Mucosa of descending colon (tissue), 3 donors: Measurements from ENCODE around the gene CMSS1. TPM values are rescaled to one million over a fixed set of nuclear protein-coding genes. Genes with fewer than 3 reads are reported as not detected.

ENCODE experiments used
- ATAC-seq: fragments of 200-7000 bp; cut with Tn5 transposase; one replicate; pipeline ENCODE4 v1.9.1; 2020; ENCODE audit warnings: mild to moderate bottlenecking, moderate library complexity
- DNase-seq, 3 donors: peaks; one replicate each; pipeline ENCODE4 v3.0.0-alpha.2; 2020
- H3K36me3 ChIP-seq: fragments of 200-600 bp; one replicate; pipeline ENCODE4 v1.8.0; 2021; ENCODE audit warnings: low read depth, mild to moderate bottlenecking
- H3K4me1 ChIP-seq: fragments of 200-600 bp; one replicate; pipeline ENCODE4 v1.8.0; 2021; ENCODE audit warnings: low read depth, mild to moderate bottlenecking
- H3K4me3 ChIP-seq: fragments of 200-600 bp; one replicate; pipeline ENCODE4 v1.8.0; 2021; ENCODE audit warnings: mild to moderate bottlenecking
- H3K9me3 ChIP-seq: fragments of 200-600 bp; one replicate; pipeline ENCODE4 v1.8.0; 2021; ENCODE audit warnings: mild to moderate bottlenecking
- CTCF ChIP-seq: fragments of 200-600 bp; IDR thresholded peaks from one replicate; pipeline ENCODE4 v1.8.0; 2022; ENCODE audit warnings: antibody characterized with exemption, mild to moderate bottlenecking
- intact Hi-C, 2 donors: fragments of 100-400 bp; cut with DNase I in 1 of 2; cut with micrococcal nuclease in 1 of 2; formaldehyde crosslinking; loops; one replicate each; pipeline versions ENCODE4 v1.11.0 to v1.11.1; 2022; cut with DNase I, micrococcal nuclease
- total RNA-seq, 3 donors: library from RNA; stranded (reverse); fragmentation: NEBNext Ultra II Directional in 2 of 3; extraction: Animal tissue kit (Norgen Biotek cat#: 25700) in 2 of 3; gene quantifications; one replicate each; pipeline versions ENCODE4 v1.2.1 to v1.2.4, GENCODE V29; 2021 to 2023
- donor health status: DM: no; HTN: no; CAD: no; lungs with moderate emphysema.
- donor health status: DM: no; HTN: no; CAD: no.
- donor health status: DM: no; HTN: yes; CAD: no.

Gene CMSS1
- total RNA-seq, 3 donors from 2014 or later = 9.6 to 24.2 (median 13.8) TPM

GRCh38 chr3:100189444-100189964 lies 371.8 kb downstream of the CMSS1 start:
- no peaks in the 10 kb centered on the region for H3K4me1 ChIP-seq
- ATAC-seq = no peak

GRCh38 chr3:100195375-100195774 lies 377.7 kb downstream of the CMSS1 start:
- no peak for DNase-seq
- Histone ChIP-seq H3K4me1 (no peaks in the 10 kb centered on the region), H3K9me3 (no peaks in the 10 kb centered on the region), H3K36me3 (no peaks in the 10 kb centered on the region), H3K4me3 (no peak overlapping the region)
- TF ChIP-seq CTCF = no peak
- no peak for ATAC-seq
- intact Hi-C loops = no loop called here

More at GRCh38 chr3:100189444-100189964, 371.8 kb downstream of the CMSS1 start:
- intact Hi-C loops = no loop called here
- no peaks in the 10 kb centered on the region for H3K9me3 ChIP-seq
- no peak overlapping the region for H3K4me3 ChIP-seq
- no peak for TF ChIP-seq CTCF
- DNase-seq = no peak
- no peaks in the 10 kb centered on the region for H3K36me3 ChIP-seq

- no peak for DNase-seq
- Histone ChIP-seq H3K4me3 (no peak overlapping the region), H3K9me3 (no peaks in the 10 kb centered on the region), H3K36me3 (no peaks in the 10 kb centered on the region), H3K4me1 (no peaks in the 10 kb centered on the region)
- TF ChIP-seq CTCF = no peak
- intact Hi-C loops = no loop called here
- ATAC-seq = no peak
Observed at GRCh38 chr3:100197876-100198275, 380.2 kb downstream of the CMSS1 start.

GRCh38 chr3:100198579-100199269 lies 381.1 kb downstream of the CMSS1 start:
- TF ChIP-seq CTCF = no peak
- Histone ChIP-seq H3K36me3 (no peaks in the 10 kb centered on the region), H3K9me3 (no peaks in the 10 kb centered on the region), H3K4me3 (no peak overlapping the region), H3K4me1 (no peaks in the 10 kb centered on the region)
- intact Hi-C loops = no loop called here
- DNase-seq (no peak), ATAC-seq (no peak)

GRCh38 chr3:100205171-100205570 lies 387.5 kb downstream of the CMSS1 start:
- Histone ChIP-seq H3K36me3 (no peaks in the 10 kb centered on the region), H3K9me3 (no peaks in the 10 kb centered on the region), H3K4me1 (peaks cover under 1% of the 10 kb centered on the region), H3K4me3 (no peak overlapping the region)
- intact Hi-C loops = no loop called here
- DNase-seq = no peak
- no peak for ATAC-seq
- no peak for TF ChIP-seq CTCF
